Cerebellar cortex (tissue), 1 donor: ENCODE data around the gene ZNF629.
A peak's percentile ranks its signal among the peaks of the same experiment; 100 is the strongest.
"Not testable (repeated sequence)": the region's sequence is repeated elsewhere in the genome, so short reads cannot be mapped to it uniquely, and the experiment has no call there.

Experiments used
- DNase-seq: peaks from one replicate; pipeline ENCODE4 v3.0.0-alpha.2; 2015; ENCODE audit warnings: low spot score

Gene ZNF629

DNA sequence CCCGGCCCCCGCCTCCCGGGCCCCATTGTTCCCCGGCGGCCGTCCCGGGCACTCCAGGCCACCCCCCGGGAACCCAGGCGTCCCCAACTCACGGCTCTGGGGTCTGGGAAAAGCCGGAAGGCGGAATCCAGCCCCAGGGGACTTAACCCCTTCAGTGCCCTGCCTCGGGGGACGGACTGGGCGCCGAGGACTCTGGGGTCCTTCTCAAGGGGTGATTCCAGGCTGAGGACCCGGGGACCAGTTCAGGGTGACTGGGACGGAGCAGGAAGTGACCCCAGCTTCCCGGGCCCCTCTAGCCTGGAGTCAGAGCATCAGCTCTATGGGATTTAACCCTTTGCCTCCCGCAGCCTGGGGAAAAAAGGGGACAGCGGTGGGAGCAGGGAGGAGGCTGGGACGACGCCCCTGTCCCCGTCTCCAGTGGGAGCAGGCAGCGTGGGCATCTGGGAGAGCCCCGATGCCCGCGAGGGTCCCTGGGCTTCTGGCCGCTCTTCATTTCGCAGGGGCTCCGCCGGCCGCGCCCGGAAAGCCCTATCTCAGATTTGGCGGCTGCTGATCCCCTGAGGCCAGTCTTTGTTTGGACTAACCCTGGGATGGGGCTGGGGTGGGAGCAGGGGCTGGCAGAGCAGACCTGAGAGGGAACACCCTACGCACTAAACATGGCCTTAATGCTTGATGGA, at the start of gene ZNF629:
Gene ZNF629 (minus strand): TSS at position 270 of the 677 bp plus-strand sequence. CDS start 2,723 bp downstream, outside the sequence.
- peak; percentile 85 for DNase-seq

- no peak for DNase-seq
Measured at GRCh38 chr16:30834130-30834740, 47.2 kb upstream of the ZNF629 start.

DNA sequence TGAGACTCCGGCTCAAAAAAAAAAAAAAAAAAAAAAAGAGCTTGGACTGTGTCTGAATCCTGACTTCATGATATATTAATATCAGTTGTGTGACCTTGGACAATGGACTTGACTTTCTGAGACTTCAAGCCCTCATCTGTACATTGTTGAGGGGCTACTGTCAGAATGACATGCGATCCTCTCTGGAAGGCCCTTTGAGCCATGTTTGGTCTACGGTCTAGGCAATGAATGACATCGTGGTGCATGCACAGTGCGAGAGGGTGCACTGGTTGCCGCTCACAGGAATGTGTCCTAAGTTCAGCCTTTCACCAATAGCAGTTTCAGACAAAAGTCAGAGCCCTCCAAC, 43.0 kb upstream of the ZNF629 start:
- no peak for DNase-seq

DNA sequence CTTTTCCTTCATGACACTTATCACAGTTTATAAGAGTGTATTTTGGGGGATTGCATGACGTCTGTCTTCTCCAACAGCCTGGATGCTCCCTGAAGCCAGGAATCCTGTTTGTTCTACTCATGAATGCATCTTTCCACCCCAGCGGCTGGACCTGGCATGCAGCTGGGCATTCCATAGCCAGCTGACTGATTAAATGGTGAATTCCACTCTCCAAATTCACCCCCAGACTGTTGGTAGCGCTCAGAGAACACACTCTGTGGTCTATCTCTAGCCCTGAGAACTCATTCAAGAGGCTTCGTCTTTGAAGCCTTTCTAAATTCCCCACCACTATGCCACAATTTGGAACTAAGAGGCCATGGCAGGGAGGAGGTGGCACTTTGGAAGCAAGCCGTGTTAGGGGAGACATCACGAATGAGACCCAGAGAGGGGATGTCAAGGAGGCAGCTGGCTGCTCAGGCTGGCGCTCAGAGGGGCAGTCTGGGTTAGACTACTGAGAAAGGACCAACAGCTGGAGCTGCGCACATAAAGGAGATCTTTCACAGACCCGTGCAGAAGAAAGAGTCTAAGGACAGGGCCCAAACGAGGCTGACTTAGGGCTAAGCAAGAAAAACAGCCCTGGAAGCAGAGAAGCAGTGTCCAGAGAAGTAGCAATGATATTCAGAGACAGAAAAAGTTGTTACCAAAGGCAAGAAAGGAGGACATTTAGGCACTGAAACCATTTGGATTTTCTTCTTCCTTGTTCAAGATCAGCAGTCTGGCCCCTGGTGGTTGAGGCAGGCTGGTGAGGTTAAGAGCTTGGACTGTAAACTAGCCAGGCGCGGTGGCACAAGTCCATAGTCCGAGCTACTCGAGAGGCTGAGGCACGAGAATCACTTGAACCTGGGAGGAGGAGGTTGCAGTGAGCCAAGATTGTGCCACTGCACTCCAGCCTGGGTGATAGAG, 42.4 kb upstream of the ZNF629 start:
- DNase-seq = peak; percentile 18

DNA sequence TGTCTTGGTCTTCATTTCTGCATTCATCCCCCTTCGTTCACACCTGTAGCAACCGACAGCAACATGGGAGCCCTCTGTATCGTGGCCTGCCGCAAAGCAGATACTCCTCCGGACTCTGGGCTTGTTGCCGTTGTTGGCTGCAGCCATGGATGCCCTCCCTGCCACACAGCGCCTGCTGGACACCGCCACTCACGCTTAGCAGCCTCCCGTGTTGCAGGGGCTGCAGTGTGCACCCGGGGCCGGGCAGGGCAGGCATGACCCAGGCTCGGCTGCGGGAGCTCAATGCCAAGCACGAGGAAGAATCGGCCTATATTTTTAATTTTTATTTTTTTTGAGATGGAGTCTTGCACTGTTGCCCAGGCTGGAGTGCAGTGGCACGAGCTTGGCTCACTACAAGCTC, 34.9 kb upstream of the ZNF629 start:
- no peak for DNase-seq

DNA sequence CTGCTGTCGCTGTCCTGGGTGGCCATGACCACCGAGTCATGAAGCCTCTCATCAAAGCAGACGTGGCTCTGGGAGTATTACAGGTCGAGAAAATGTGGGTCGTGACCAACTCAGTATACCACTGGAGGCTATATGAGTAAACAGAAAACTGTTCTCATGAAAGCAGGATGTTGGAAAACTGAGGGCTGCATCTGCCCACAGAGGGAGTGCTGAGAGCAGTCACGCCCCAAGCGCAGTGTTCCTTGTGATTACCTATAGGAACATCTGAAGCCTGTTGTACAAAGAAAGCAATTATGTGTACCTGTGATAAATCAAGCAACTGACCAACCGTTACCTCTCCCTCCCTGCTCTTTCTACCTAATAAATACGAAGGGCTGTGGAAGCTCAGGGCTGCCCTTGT, 34.4 kb upstream of the ZNF629 start:
- DNase-seq = not testable (repeated sequence)

DNA sequence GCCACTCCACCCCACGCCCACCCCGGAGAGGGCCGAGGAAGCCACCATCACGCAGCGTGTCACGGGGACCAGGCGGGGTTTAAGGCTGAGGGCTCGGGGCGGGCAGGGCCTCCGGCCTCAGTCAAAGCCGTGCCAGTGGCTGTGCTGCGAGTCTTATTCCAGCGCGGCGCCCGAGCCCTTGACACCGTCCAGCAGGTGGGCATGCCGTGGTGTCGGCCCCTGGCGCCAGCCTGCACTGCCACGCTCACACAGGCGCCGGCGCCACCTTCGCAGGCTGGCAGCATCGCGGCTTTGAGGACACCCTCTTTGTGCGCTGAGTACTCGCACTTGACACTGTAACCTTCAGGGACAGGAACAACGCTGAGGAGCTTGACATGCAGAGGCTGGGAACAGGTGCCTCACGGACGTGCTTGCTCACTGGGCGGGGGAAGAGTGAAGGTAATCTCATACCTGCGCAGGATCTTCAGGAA, 34.0 kb upstream of the ZNF629 start:
- no peak for DNase-seq

DNA sequence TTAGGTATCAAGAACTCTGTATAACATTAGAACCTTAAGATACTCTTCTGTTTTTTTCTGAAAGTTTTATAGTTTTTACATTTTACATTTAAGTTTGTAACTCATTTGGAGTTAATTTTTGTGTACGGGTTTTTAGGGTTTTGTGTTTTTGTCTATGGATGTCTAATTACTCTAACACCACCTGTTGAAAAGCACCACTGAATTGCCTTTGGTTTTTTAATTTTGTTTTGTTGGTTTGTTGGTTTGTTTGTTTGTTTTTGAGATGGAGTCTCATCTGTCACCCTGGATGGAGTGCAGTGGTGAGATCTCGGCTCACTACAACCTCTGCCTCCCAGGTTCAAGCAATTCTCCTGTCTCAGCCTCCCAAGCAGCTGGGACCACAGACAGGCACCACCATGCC, 29.8 kb upstream of the ZNF629 start:
- DNase-seq = no peak

DNA sequence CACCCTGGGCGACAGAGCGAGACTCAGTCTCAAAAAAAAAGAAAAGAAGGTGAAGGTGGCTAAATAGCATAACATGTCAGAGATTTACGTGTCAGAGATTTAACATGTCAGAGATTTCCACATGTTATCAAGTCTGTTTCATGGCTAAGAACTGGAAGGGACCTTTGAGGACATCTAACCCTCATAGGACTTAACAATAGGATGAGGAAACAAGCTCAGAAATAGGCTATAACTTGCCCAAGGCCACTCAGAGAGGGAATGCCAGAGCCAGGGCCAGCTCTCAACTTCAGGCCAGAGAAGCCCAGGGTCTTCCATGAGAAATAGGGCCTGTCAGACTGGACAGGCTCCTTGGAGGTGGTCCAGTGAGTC, 26.8 kb upstream of the ZNF629 start:
- no peak for DNase-seq

GRCh38 chr16:30809675-30810074, 22.7 kb upstream of the ZNF629 start:
- not testable (repeated sequence) for DNase-seq

- not testable (repeated sequence) for DNase-seq
Measured at GRCh38 chr16:30808890-30809426, 22.0 kb upstream of the ZNF629 start.

- DNase-seq = no peak
Measured at GRCh38 chr16:30808146-30808545, 21.1 kb upstream of the ZNF629 start.

DNA sequence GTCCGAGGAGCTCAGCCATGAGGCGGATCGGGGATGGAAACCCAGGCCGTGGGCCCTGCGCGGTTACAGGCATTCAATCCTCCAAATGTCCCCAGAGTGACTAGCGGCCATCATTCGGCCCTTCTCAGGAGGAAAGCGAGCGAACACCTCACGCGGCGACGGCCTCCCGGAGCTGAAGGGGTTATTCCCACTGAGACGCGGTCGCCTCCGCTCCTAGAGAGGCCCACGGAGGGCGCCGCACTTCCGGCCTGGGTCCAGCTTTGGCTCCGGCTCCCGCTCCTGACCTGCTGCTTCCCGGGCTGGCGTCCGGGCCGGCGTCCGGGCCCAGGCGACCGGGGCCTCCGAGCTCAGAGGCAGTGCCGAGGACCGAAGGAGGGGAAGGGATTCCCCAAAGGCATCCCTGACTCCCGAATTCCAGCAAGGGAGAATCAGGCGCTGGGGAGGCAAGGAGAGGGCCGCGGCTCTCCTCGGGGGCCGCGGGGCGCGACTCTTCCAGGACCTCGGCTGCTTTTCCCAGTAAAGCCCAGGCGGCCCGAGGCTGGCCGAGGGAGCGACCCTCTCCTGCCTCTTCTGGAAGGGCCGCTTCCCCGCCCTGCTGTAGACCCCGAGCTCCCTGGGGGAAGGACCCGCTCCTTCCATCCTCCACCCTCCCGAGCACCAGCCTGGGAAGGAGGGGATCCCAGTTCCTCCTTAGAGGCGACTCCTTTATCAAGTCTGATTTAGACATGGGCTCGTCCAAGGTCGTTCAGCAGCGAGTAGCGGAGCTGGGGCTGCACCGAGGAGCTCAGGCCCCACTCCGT, 18.6 kb upstream of the ZNF629 start:
- DNase-seq = peak; percentile 89

DNA sequence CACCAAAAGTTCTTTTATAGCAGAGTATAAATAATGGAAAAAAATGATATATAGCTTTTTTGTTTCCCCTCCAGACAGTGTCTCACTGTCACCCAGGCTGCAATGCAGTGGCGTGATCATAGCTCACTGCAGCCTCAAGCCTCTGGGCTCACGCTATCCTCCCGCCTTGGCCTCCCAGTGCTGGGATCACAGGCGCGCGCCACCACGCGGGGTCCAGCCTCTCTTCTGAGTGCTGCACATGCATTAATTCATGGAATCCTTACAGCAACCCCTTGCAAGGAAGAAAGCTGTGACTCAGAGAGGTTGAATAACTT, 18.0 kb upstream of the ZNF629 start:
- no peak for DNase-seq

- no peak for DNase-seq
Measured at GRCh38 chr16:30802936-30803335, 15.9 kb upstream of the ZNF629 start.

- no peak for DNase-seq
Measured at GRCh38 chr16:30797670-30798309, 10.8 kb upstream of the ZNF629 start.

GRCh38 chr16:30794634-30795033, 7.6 kb upstream of the ZNF629 start:
- no peak for DNase-seq

DNA sequence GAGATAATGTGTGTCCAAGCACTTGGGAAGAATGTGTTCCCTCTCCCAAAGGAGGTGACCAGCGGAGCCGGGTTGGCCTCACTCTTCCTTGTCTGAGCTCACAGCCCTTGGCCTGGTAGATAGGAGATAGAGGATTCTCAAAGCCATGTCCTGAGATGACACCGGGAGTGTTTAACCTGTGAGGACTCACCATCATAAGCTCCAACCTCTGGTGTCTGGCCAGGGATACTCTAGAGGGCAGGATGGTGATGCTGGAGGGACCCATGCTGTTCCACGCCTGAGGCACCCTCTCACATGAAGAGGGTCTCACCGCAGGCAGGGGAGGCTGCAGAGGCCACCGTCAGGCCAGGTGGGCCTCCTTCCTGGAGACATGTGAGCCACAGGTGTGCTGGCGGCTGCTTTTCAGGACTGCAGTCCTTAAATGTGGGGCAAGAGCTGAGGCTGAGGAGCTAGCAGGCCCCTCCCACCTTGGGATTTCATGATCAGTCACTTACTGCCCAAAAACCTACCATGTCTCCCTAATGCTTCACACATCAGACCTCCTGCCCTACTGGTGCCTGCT, 6.6 kb upstream of the ZNF629 start:
- no peak for DNase-seq

- DNase-seq = no peak
Measured at GRCh38 chr16:30787613-30788378, 791 bp upstream of the ZNF629 start.
